GM18907 (cell line): ENCODE results near the gene CHAC1.

Experiments used
- ATAC-seq: cut with Tn5 transposase; IDR thresholded peaks from one replicate; pipeline ENCODE4 v1.9.1; 2021; ENCODE audit warnings: mild to moderate bottlenecking, moderate library complexity; ENCODE audit not compliant: unreplicated experiment

CHAC1 gene, protein sequence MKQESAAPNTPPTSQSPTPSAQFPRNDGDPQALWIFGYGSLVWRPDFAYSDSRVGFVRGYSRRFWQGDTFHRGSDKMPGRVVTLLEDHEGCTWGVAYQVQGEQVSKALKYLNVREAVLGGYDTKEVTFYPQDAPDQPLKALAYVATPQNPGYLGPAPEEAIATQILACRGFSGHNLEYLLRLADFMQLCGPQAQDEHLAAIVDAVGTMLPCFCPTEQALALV

DNA sequence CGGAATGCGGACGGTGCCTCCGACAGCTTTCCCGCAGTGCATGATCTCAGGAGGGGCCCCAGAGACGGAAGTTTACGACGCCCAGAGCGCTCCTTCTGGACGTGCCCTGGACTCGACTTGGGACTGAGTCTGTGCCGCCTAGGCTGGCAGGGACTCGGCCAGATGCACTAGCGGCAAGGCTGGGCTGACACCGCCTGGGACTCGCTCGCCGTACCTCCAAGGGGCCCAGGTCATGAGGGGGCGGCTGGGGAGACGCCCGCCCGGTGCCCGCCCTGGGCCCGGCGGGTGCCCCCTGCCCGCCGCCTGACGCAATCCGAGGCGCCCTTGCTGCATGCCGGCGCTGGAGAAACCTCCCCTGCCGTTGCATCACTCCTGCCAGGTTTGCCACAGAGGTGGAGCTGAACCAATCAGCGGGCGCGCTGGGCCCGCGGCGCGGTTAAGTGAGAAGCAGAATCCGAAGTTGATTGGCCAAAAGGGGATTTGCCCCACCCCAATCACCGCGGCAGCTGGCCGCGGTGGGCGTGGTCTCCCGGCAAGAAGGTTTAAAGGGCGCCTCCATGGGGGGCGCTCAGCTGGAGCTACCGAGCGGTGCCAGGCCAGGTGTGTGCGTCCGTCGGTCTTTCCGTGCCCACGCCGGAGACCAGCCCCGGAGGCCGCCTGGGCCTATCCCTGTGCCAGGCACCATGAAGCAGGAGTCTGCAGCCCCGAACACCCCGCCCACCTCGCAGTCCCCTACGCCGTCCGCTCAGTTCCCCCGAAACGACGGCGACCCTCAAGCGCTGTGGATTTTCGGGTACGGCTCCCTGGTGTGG, at the start of gene CHAC1:
CHAC1 (plus strand) TSS at position 571 of the 812 bp plus-strand sequence; CDS start at position 684, 113 bp downstream.
- peak; percentile 86 for ATAC-seq

DNA sequence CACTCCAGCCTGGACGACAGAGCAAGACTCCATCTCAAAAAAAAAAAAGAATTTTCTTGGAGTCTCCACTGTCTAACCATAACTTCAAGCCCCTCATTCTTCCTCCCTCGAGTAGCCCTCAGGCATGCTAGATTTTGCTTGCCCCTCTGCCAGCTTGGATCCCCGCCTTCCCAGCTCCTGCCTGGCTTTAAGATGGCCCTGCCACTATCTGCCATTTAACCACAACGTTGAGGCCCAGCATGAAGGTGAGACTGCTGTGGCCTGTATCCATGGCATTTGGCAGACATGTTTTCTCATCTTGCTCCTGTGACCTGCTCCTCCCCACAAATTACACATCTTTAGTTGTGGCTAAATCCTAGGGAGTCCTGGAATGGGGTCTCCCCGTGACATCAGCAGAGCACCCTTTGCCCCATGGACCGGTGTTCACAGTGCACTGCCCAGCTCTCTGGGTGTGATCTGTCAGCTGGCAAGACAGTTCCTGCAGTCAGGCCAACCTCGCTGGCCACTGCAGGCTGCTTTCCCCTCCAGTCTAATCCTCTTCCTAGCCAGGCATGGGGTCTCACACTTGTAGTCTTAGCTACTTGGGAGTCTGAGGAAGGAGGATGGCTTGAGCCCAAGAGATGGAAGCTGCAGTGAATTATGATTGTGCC, 48.6 kb upstream of the CHAC1 start:
- ATAC-seq = no peak

DNA sequence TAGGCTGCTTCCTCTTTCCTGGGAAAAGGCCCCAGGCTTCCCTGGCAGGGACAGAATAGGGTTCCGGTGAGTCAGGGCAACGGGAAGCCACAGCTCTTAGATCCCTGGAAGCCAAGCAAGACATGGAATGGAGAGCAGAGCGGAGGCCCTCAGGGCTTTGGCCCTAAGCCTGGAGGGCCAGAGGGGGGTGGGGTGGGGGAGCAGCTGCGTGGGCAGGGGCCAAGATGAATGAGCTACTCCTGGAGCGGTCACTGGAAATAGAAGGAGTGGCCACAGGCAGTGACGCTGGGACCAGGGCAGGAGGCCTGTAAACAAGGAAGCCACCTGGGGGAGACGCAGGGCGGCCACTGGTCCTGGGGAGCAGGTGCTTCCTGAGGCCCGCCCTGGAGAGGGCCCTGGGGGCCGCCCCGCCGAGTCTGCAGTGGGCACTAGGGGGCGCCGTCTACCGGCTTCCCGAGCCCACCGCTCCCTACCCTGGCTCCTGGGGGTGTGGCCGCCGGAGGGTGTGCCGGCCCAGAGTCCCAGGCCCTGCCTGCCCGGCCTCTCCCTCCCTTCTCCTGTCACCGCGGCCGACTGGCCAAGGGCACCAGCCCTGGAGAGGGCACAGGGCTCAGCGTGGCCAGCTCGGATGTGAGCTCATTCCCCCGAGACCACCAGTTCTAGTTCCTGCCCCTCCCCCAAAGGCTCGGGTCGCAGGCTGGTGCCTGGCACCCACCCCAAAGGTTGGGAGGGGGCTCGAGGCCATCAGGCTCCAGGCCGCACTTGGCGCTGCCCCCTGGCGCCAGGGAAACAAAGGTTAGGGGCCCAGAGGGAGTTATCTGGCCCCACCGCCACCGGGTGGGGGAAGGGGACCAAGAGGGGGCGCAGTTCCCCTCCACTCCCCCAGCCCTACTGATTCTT, 46.9 kb upstream of the CHAC1 start:
- ATAC-seq = peak; percentile 62

DNA sequence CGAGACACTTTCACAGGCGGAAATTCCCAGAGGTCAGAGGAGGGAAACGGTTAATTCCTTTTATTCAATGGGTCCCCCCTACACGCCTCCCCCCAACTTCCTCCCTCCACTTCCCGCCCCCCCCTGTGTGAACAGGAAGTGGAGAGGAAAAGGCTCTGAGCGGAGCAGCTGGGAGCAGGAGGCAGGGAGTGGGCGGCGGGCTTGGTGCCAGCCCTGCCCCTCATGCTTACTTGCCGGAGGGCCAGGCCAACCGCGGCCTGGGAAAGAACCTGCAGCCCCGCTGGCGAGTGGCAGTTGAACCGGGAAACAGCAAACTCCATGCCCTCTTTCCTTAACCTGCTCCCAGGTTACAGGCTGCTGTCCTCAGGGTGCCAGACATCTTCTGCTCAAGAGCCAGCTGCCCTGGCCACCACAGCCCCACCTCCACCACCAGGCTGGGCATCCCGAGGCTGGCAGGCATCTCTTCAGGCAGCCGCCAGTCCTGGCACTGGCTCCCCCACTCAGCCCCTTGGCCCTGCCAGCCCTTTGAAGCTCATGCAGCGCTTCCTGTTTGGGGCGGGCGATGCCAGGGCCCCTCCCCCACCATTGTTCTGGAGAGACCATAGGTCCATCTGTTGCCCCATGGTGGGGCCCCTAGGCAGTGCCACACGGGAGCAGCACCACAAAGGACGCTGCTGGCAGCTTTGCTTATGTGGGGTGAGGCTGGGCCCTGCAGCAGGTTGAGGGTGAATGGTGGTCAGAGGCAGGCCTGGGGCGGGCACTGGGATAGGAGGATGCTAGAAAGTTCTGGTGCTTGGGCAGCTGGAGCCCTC, 46.1 kb upstream of the CHAC1 start:
- ATAC-seq = peak; percentile 20

DNA sequence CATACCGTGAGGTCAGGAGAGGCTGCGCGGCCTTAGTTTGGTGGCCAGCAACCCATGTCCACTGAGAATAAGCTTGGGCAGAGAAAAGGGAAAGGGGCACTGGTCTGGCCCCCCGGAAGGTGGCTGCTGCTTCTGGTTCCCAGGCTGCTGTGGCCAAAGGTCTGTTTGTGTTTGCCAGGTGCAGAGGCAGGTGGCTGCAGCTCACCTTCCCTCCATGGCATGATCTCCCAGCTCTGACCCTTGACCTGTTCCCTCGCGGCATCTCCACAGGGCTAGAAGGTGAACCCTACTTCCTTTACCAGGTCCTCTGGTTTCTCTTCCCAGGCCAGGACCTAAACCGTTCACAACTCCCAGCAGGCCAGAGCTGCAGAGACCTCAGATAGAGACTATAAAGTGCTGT, 45.2 kb upstream of the CHAC1 start:
- no peak for ATAC-seq

DNA sequence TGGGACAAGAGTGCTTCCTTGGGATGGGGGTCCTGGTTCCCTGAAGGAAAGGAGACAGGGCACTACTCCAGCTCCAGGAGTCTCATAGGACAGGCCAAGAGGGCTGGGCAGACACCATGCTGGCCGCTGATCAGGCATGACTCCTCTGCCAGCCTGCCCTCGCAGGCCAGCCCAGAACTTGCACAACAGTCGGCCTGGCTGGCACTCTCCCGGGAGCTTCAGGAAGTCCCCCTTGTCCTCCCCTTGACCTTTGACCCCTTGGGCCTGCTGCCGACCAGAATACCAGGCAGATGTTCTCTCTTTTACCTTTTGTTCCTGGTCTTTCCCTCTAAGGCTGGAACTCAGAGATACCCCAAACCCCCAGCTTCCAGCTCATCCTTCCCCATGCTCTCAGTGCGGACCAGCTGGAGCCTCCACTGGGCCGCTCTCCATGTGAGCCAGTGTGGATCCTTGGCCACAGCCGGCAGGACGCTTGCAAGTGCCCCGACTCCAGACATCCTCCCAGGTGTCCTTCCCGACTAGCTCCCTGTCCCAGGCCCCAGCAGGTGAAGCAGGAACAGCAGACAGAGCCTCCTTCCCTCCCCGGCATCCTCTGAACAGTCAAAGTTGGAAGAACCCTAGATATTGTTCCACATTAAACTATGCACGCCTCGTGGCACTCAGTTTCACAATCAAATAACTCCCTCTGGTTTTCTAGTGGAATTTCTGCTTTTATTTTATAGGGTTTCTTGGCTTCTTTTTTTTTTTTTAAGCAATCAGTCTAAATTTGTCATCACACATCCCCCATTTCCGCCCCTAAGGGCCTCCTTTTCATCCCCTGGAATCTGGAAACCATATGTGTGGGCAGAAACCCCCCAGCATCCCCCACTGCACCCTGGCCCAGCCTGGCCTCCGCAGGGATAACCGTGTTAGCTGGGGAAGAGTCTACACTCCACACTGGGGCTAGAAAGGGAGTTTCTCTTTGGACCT, 43.3 kb upstream of the CHAC1 start:
- ATAC-seq = no peak

DNA sequence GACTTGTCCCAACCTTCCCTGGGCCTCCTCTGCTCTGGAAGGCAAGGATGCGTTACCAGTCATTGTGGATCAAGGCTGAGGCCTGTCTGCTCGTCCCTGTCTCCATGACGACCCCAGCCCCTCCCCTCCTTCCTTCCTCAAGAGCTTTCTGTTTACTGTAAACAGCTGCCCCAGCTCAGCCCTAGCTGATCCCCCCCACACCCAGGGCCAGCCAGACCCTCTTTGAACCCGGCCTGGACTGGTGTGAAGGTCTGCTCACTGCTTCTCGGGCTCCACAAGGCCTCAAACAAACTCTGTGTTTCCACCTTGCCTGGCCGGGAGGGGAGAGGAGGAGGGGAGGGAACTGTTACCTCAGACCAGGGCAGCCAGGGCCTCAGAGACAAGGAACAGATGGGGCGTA, 42.1 kb upstream of the CHAC1 start:
- no peak for ATAC-seq

DNA sequence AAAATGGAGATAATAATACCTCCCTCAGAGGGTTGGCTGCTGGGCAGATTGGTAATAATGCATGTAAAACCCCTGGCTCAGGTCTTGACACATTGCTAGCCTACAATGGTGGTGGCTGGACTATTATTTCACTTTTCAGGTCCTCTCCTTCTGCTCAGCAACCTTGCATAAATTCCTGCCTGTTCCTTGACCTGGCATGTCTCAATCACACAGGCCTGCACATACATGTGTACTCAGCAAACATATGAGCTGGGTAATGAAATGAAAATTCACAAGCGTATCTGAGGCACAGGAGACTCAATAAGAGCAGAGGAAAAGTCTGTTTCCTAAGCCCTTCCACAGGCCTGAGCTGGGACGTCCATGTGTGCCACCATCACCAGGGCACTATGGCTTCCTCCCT, 41.6 kb upstream of the CHAC1 start:
- ATAC-seq = no peak

DNA sequence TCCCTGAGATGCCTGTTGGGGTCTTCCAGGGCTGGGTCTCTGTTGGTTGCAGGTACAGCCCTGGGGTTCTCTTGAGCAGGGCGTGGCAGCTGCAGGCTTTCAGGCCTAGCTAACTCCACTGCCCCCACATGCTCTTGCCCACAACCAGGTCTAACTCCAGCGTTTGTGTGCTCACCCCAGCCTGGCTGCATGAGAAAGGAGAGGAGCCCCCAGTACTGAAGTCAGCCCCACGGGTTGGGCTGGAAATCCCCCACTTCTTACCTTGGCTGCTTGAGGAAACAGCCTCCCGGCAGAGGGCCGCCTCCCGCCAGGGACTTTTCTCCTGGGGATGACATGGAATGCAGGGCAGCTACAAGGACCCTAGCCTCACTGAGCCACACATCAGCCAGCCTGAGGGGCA, 40.8 kb upstream of the CHAC1 start:
- no peak for ATAC-seq

DNA sequence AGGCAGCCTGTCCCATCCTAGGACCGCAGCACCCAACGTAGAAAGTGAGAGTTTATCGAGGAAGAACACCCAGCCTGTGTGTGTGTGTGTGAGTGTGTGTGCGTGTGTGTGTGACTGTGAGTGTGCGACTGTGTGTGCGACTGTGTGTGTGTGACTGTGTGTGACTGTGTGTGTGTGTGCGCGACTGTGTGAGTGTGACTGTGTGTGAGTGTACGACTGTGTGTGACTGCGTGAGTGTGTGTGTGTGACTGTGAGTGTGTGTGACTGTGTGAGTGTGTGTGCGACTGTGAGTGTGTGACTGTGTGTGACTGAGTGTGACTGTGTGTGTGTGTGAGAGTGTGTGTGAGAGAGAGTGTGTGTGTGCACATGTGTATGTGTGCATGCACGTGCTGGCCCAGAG, 39.3 kb upstream of the CHAC1 start:
- ATAC-seq = no peak

DNA sequence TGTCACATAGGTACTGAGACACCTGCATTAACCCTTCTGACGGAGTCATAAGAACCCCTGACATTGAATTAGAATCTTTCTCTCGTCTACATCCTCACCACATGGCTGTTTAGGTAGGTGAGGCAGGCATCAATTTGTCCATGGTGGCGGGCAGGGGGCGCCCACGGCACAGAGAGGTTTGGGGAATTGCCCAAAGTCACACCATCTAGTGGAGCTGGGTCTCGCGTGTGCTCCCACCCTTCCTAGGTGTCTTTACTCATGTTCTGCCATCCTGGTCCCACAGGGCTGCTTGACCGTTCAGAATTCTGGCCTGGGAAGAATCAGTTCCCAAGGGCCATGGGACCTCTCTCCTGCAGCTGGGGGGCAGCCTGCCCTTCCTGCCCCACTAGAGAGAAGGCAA, 38.8 kb upstream of the CHAC1 start:
- ATAC-seq = no peak

DNA sequence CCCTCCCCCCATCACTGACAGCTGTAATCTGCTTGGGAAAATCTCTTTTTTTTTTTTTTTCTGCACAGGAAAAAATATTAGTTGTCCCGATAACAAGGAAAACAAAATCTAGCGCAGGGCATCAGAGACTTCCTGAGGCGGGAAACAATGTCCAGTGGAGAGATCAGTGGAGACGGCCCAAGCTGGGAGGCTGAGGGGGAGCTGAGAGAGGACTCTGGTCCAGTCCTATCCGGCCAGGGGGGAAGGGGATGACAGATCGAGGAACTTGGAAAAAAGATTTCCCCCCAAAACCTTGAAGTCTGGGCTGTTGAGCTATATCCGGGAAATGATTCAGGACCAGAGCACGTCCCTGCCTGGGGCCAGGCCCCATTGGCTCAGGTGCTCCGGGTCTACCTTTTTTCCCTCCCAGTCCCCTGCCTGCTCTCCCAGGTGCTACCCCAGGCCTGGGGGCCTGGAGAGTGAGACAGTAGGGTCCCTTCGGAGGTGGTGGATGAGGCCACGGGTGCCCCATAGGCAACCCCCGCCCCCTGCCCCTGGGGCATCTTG, 38.1 kb upstream of the CHAC1 start:
- ATAC-seq = no peak

DNA sequence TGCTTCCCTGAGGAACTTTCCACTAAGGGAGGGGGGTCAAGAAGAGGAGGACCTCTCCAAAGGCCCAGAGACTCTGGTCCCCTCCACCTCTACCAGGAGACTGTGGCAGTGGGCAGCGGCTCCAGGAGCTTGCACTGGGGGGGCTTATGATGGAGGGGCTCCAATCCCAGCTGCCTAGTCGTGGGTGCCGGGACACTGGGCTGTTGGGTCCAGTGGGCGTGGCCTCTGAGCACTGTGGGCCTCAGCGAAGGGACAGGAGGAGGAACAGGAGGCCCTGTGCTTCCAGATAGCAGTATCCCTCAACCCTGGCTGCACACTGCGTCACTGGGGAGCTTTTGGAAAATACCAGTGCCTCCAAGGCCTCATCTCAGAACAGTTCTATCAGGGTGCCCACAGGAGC, 37.6 kb upstream of the CHAC1 start:
- ATAC-seq = no peak

DNA sequence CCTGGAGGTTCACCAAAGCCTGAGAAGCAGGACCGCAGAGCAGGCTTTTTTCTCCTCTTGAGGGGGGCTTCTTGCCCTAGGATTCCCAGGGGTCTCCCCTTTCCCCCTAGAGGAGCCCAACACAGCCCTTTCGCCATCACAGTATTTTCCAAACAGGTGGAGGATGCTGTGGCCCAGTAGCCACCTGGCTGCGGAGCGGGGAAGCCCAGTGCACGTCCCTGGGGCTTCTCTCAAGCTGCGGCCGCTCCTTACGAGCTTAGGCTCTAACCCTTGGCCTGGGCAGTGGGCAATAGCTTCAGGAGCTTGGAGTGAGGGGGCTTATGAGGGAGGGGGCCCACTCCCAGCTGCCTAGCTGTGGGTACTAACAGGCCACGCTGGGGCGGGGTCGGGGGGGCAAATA, 35.7 kb upstream of the CHAC1 start:
- ATAC-seq = no peak

DNA sequence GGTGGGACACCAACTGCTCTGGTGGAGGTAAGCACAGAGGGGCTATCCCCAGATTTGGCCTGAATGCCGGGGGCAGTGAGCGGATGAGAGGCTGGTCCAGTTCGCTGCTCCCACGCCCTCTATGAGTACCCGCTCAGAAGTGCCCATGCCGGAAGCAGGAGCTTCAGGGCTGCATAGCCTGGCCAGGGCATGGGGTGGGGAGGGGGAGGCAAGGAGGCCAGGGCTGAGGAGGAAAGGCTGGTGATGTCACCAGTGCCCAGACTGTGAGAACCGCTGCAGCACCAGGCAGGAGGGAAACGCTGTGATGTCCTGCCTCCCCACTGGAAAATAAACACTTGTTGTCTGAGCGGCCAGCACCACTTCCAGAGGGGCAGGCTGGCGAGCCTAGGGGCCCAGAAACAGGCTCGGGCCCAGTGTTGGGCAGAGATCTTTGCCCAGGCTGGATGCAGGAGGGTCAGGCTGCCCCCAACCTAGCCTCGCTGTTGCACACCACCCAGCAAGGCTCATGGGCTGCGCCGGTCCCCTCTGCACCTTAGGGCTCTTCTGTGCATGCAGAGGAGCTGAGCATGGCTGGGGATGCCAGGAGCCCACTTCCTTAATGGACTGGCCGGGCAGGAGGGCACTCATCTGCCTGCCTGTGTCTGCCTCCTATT, 35.0 kb upstream of the CHAC1 start:
- ATAC-seq = no peak

DNA sequence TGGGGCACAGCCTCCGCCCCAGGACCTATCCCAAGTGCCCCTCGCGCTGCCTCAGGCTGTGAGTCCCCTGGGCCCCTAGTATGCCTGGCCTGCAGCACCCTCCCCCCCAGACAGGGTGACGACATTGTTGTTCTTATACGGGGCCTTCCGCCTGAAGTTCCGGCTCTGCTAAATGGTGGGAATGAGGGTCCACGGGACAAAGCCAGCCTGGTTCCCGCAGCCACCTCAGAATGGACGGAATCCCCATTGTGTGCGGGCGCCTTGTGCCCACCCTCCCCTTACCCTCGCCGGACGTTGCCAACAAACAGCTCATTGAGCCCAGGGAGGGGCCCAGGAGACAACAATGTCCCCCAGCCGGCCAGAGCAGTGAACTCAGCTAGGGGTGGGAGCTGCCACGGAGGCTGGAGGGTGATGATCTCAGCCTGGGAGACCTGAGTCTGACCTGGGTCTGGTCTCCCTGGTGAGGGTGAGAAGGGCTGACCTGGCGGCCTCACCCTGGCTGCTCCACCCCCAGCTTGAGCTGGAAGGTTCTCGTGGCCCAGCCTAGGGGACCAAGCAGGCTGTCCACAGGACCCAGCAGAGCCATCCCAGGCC, 34.4 kb upstream of the CHAC1 start:
- no peak for ATAC-seq

DNA sequence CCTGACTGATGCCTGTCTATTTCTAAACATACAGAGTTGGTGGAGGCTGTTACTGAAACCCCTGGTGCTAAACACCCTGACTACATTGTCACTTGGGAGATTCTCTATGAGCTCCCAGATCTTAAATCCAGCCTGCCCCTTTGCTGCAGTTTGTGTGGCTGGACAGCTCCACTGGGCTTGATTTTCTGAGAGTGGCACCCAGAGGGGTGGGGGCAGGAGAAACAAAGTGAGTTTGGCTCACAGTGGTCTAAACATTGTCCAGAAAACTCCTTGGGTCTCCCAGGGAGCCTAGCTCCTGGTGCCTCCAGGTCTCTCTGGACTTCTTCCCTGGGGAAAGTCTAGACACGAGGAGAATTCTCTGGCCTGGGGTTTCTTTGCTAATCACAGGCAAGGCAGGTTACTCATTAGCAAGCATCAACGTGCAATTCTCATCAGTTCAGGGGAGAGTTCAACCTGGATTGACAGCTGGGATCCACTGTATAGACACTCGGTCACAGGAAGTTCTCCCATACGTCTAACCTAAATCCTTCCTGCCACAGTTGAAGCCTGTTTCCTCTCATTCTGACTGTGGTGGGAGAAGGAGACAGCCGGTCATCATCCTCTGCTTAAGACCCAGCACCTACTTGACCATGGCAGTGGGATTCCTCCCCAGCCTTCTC, 31.2 kb upstream of the CHAC1 start:
- ATAC-seq = no peak
